Left colon (tissue), 2 donors: ENCODE results near the gene FURIN. TPM values are rescaled to one million over a fixed set of nuclear protein-coding genes. Genes with fewer than 3 reads are reported as not detected.
"Not testable (repeated sequence)": the region's sequence is repeated elsewhere in the genome, so short reads cannot be mapped to it uniquely, and the experiment has no call there.

Source experiments
- ATAC-seq: fragments of 200-7000 bp; cut with Tn5 transposase; one replicate; pipeline ENCODE4 v1.9.1; 2020; ENCODE audit warnings: mild to moderate bottlenecking, moderate library complexity
- DNase-seq, 2 donors: peaks; one replicate each; pipeline ENCODE4 v3.0.0-alpha.2; 2020
- intact Hi-C, 2 donors: fragments of 100-400 bp; cut with DNase I in 1 of 2; cut with micrococcal nuclease in 1 of 2; formaldehyde crosslinking; loops; one replicate each; pipeline versions ENCODE4 v1.11.2 to v1.14.0; 2022; cut with DNase I, micrococcal nuclease
- total RNA-seq, 2 donors: library from RNA; stranded (reverse); fragmentation: NEBNext Ultra II Directional; extraction: Animal tissue kit (Norgen Biotek cat#: 25700); gene quantifications; one replicate each; pipeline ENCODE4 v1.2.1, GENCODE V29; 2021
- donor health status: DM: no; HTN: no; CAD: no.
- donor health status: DM: yes; HTN: yes; CAD: no.

The FURIN gene
- total RNA-seq, 2 donors from 2014 or later: 74.0 to 101 TPM

DNA sequence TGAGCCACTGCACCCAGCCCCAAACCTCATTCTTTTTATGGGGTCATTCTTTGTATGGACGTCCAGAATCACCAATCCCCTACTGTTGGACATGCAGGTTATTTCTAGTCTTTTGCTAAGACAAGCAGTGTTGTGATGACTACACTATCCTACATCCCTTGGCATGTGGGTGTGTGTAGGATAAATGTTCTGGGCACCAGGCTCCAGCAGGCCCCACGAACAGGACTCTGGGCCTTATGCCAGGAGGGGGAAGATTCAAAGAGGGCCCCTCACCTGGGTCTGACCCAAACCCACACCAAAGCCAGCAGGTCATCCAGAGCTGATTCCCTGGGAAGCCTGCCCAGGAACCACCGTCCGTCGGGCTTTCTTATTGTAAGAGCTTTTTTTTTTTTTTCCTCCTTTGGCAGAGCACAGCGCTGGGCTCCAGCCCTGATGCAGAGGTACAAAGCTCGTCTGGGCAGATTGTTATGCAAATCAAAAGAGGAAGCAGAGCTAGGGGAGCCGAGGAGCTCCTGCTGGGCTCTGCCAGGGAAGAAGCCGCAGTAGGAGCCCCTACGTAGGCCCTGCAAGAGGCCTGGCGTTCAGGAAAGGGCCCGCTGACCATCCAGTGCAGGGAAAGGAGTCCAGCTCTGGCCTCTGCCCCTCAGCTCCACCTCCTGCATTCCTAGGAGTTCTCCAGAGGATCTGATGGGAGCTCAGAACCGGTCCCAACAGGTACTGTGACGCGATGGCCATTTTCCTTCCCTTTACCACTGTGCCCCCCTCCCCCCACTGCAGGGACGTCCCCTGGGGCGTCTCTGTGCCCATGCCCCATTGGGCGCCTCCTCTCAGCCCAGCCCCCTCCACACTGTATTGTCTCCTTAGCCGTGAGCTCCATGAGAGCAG is 29.0 kb upstream of the FURIN start:
- ATAC-seq (peak; percentile 96), DNase-seq (peak; percentile 78 to 82)
- intact Hi-C loops: no loop called here

- intact Hi-C loops: no loop called here
- no peak for ATAC-seq
Observed at GRCh38 chr15:90840157-90840855, 28.1 kb upstream of the FURIN start.

GRCh38 chr15:90840954-90841353 is 27.4 kb upstream of the FURIN start:
- DNase-seq (no peak), ATAC-seq (no peak)
- intact Hi-C loops: no loop called here

More at GRCh38 chr15:90840157-90840855, 28.1 kb upstream of the FURIN start:
- DNase-seq: no peak

- intact Hi-C loops: no loop called here
- ATAC-seq: no peak
Observed at GRCh38 chr15:90844696-90845095, 23.7 kb upstream of the FURIN start.

DNA sequence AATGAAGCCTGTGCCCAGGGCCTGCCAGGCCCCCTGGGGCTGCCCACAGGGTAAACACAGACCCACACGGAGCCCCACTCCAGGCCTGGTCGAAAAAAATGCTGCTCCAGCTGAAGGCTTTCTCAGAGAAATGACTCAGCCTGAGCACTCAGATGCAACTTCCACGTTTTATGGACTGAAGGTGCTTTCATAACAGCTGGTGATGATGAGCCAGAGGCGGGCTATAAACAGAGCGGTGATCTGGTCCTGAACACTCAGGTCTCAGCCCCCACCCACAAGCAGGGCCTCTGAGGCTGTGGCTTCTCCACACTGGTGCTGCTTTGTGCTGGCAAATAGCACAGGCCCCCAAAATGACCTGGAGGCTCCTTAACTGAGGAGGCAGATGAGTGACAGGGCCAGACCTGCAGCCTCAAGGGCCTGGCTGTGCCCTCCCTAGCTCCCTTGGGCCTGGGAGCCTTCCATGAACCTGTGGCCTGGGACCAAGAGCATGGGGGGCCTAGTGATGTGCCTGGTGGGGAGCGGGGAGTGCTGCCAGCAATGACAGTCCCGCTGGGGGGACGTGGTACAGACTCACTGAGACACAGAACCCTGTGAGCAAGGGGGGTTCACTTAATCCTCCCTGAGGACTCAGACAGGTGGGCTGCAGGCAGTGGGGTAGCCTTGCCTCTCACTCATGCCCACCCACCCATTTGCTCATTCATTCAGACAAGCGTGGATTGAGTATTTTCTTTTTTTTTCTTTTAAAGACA is 23.0 kb upstream of the FURIN start:
- intact Hi-C loops: no loop called here
- ATAC-seq (peak; percentile 48), DNase-seq (no peak)

More at GRCh38 chr15:90844696-90845095, 23.7 kb upstream of the FURIN start:
- no peak for DNase-seq

GRCh38 chr15:90849424-90849823 is 19.0 kb upstream of the FURIN start:
- intact Hi-C loops, ATAC-seq, DNase-seq: not testable (repeated sequence)

DNA sequence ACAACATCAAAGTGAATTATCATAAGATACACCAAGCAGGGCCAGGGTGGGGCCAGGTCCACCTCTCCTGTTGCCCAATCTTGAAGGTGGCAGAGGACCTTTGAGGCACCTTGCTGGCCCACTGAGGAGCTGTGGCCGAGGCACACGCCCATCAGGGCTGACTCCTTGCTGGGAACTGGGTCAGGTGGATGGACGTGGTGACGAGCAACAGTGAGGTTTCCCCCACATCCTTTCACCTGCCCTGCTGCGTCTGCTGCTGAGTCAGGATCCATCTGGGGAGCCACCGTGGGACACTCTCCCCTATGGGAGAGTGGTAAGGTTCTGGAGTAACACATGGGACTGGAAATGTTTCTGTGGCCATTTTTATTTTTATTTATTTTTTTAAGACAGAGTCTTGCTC is 17.3 kb upstream of the FURIN start:
- intact Hi-C loops: no loop called here
- DNase-seq (no peak), ATAC-seq (no peak)

GRCh38 chr15:90851940-90852339 is 16.4 kb upstream of the FURIN start:
- intact Hi-C loops: no loop called here
- no peak for ATAC-seq
- no peak for DNase-seq

DNA sequence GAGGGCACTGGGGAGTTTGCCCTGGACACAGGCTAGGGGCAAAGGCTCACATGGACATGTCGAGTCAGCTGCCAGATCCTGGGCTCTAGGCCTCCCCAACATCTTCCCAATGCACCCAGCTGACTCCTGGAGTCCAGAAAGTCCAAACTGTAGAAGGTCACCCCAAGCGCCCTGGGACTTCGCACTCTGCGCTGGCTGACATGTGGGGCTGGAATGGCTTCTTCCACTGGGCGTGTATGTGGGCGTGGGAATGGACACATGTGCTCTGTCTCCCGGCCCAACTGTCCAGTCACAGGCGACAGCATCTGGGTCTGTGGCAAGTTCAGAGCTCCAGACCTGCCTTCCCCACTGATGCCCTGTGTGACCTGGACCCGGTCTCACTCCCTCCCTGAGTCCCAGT is 13.2 kb upstream of the FURIN start:
- ATAC-seq (peak; percentile 24), DNase-seq (no peak)
- intact Hi-C loops: no loop called here

- ATAC-seq (peak; percentile 75), DNase-seq (peak in 1 of 2 donors; percentile 49)
- intact Hi-C loops: no loop called here
Observed at GRCh38 chr15:90857337-90857736, 11.1 kb upstream of the FURIN start.

GRCh38 chr15:90857883-90858443 is 10.4 kb upstream of the FURIN start:
- intact Hi-C loops: no loop called here
- no peak for ATAC-seq
- DNase-seq: no peak

DNA sequence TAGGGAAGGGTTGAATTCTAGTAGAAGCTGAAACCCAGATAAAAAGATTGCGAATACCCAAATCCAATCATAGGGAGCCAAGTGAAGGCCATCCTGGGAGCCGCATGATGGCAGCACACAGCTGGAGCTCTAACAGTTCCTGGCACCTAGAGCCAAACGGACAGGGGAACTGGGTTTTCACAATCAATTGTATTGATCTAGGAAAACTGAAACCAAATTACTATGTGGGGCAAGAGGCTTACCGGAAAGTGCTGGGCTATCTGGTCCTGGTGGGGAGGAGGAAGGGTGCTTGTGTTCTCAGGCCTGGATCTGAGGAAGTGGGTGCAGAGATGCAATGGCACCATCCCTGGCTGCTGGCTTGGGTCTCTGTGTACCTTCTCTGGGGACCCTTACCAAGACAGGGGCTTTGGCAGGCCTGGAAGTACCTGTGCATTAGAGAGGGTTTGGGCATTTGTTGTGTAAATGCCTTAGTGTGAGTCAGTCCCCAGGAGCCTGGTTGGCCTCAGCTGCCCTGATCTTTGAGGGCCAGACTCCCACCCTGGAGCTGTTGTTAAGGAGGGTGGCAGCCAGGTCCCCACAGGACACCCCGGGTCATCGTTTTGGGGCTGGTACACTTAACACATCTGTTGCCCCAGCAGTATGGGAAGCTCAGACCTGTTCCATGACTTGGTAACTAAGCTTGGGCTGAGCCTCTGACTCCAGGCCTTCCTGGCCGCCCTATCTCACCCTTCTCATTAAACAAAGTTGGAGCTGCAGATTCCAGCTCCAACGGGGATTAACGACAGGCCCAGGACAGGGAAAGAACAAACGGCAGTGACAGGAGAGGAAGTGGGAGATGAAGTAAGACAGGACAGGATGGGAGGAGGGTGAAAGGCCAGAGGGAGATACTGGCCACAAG is 8.9 kb upstream of the FURIN start:
- ATAC-seq (no peak), DNase-seq (no peak)
- intact Hi-C loops: no loop called here

GRCh38 chr15:90860450-90860849 is 7.9 kb upstream of the FURIN start:
- DNase-seq (peak in 1 of 2 donors; percentile 23), ATAC-seq (peak; percentile 28)
- intact Hi-C loops: no loop called here

DNA sequence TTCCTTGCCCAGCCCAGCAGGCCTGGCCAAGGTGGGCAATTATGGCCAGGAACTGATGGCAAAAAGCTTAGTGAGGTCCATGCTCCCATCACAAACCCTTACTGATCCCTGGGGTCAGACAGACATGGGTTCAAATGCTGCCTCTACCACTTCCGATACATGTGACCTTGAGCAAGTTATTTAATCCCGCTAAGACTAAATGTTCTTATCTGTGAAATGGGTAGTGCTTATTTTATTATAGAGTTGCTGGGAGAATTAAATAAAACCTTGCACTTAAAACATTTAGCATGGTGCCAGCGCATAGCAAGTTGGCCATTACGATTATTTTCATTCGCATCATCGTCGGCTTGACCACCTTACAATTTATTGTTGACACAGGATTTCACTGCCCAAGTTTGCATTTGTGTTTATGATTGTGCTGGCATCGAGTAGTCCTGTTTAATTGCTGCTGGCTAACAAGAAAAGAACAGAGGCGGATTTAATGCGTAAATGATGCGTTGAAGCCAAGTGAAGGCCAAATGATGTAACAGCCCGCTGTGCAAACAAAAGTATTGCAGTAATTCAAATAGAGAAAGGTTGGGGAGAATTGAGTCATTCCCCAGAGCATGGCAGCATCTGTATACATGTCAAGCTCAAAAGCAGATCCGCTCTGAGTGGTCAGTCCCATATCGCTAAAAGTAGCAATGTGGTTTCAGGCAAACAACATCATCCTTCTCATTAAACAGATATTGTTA is 7.3 kb upstream of the FURIN start:
- intact Hi-C loops: no loop called here
- DNase-seq (peak in 1 of 2 donors; percentile 38), ATAC-seq (peak; percentile 71)

DNA sequence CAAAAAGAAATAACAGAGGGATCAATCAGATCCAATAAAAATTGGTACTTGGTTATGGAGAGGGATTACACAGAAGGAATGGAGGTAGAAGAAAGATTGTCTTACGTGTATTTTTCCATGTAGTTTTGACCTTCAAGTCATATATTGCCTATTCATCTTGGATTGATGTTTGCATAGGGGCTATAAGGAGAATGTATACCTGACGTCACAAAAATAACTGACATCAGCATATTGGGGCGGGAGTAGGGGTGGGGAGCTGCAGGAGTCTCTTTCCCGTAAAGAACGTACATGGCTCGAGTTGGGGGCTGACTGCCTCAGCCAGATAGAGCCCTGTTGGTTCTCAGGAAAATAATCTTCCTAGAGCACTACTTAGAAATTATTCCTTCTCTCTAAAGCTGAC is 5.9 kb upstream of the FURIN start:
- ATAC-seq: no peak
- no peak for DNase-seq
- intact Hi-C loops: no loop called here

GRCh38 chr15:90862964-90863778 is 5.2 kb upstream of the FURIN start:
- DNase-seq (peak in 1 of 2 donors; percentile 30), ATAC-seq (no peak)
- intact Hi-C loops: no loop called here

GRCh38 chr15:90863987-90864386 is 4.4 kb upstream of the FURIN start:
- DNase-seq (no peak), ATAC-seq (no peak)
- intact Hi-C loops: no loop called here
